ENCODE measurements around the gene CCDC194.

CCDC194 gene

GRCh38 chr19:17393914-17394313, at the start of gene CCDC194:
CCDC194 (minus strand) TSS chr19:17394196; CDS start chr19:17394158, 38 bp downstream.
- DNase-seq (ENCODE audit: low read depth): no peak

GRCh38 chr19:17441241-17442021, 47.4 kb upstream of the CCDC194 start:
- DNase-seq (ENCODE audit: low read depth): peak; percentile 52

- no peak for DNase-seq (ENCODE audit: low read depth)
Measured at GRCh38 chr19:17436874-17437267, 42.9 kb upstream of the CCDC194 start.

GRCh38 chr19:17436094-17436873, 42.3 kb upstream of the CCDC194 start:
- no peak for DNase-seq (ENCODE audit: low read depth)

- no peak for DNase-seq (ENCODE audit: low read depth)
Measured at GRCh38 chr19:17435218-17435617, 41.2 kb upstream of the CCDC194 start.

- DNase-seq (ENCODE audit: low read depth): no peak
Measured at GRCh38 chr19:17431417-17431816, 37.4 kb upstream of the CCDC194 start.

- DNase-seq (ENCODE audit: low read depth): no peak
Measured at GRCh38 chr19:17429641-17430113, 35.7 kb upstream of the CCDC194 start.

GRCh38 chr19:17424743-17425365, 30.9 kb upstream of the CCDC194 start:
- peak; percentile 57 for DNase-seq (ENCODE audit: low read depth)

GRCh38 chr19:17423429-17424208, 29.6 kb upstream of the CCDC194 start:
- no peak for DNase-seq (ENCODE audit: low read depth)

GRCh38 chr19:17421942-17422341, 27.9 kb upstream of the CCDC194 start:
- no peak for DNase-seq (ENCODE audit: low read depth)

- DNase-seq (ENCODE audit: low read depth): no peak
Measured at GRCh38 chr19:17420475-17420924, 26.5 kb upstream of the CCDC194 start.

- peak; percentile 99 for DNase-seq (ENCODE audit: low read depth)
Measured at GRCh38 chr19:17419621-17420474, 25.9 kb upstream of the CCDC194 start, which contains the start of gene MVB12A. MVB12A (plus strand) TSS chr19:17420047; CDS start chr19:17420136, 89 bp downstream.

- no peak for DNase-seq (ENCODE audit: low read depth)
Measured at GRCh38 chr19:17419154-17419620, 25.2 kb upstream of the CCDC194 start.

- DNase-seq (ENCODE audit: low read depth): peak; percentile 60
Measured at GRCh38 chr19:17418710-17419109, 24.7 kb upstream of the CCDC194 start.

- DNase-seq (ENCODE audit: low read depth): peak; percentile 97
Measured at GRCh38 chr19:17415121-17415520, 21.1 kb upstream of the CCDC194 start.

- no peak for DNase-seq (ENCODE audit: low read depth)
Measured at GRCh38 chr19:17414097-17414496, 20.1 kb upstream of the CCDC194 start.

- no peak for DNase-seq (ENCODE audit: low read depth)
Measured at GRCh38 chr19:17411801-17412200, 17.8 kb upstream of the CCDC194 start.

GRCh38 chr19:17409990-17410389, 16.0 kb upstream of the CCDC194 start:
- DNase-seq (ENCODE audit: low read depth): peak; percentile 92

- DNase-seq (ENCODE audit: low read depth): no peak
Measured at GRCh38 chr19:17406887-17407196, 12.8 kb upstream of the CCDC194 start.

- peak; percentile 82 for DNase-seq (ENCODE audit: low read depth)
Measured at GRCh38 chr19:17406046-17406886, 12.3 kb upstream of the CCDC194 start.
